Mammary epithelial cell (primary cell): ENCODE data around the gene SSBP3.

ENCODE experiments used
- EZH2 ChIP-seq: IDR thresholded peaks from 2 replicates; pipeline ENCODE4 v1.6.1; 2012; ENCODE audit warnings: low read length, inconsistent platforms, borderline replicate concordance
- TF ChIP-seq, protein P1 (sequence below), 2 donors: IDR thresholded peaks in 1 of 2; conservative IDR thresholded peaks in 1 of 2; 2 replicates each; pipeline ENCODE4 v1.5.1; 2011 to 2012; ENCODE audit warnings: inconsistent platforms in 2 of 2, low read length in 2 of 2, mild to moderate bottlenecking in 2 of 2, control low read depth in 1 of 2, low read depth in 1 of 2; ENCODE audit not compliant: insufficient read depth in 1 of 2; ENCODE audit errors: extremely low read depth in 1 of 2

DNA sequence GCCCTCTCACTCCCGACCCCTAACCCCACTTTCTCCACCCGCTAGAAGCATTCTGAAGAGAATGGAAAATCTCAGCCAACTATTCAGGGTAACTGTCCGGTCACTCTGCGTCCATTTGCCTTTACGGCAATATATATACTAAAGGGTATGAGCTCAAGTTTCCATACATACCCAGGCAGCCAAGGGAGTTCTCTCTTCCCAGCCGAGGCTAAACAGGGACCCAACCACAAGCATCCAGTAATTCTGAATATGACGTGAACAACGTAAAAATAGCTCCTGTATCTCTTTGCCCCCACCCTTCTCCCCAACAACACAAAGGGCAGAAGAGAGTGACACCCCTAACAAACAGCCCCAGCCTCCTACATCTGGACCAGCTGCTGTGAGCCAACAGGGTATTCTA is 67.7 kb downstream of the SSBP3 start:
- TF ChIP-seq EZH2, result no peak
- TF ChIP-seq, protein P1, sequence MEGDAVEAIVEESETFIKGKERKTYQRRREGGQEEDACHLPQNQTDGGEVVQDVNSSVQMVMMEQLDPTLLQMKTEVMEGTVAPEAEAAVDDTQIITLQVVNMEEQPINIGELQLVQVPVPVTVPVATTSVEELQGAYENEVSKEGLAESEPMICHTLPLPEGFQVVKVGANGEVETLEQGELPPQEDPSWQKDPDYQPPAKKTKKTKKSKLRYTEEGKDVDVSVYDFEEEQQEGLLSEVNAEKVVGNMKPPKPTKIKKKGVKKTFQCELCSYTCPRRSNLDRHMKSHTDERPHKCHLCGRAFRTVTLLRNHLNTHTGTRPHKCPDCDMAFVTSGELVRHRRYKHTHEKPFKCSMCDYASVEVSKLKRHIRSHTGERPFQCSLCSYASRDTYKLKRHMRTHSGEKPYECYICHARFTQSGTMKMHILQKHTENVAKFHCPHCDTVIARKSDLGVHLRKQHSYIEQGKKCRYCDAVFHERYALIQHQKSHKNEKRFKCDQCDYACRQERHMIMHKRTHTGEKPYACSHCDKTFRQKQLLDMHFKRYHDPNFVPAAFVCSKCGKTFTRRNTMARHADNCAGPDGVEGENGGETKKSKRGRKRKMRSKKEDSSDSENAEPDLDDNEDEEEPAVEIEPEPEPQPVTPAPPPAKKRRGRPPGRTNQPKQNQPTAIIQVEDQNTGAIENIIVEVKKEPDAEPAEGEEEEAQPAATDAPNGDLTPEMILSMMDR (conservative IDR thresholded peaks at IDR 0.05 in 1 of 2, IDR thresholded peaks at IDR 0.05 in 1 of 2; ENCODE audit: extremely low read depth in 1 of 2, insufficient read depth in 1 of 2, low read depth in 1 of 2, low read length in 2 of 2), result no peak
